Vagina (tissue), 2 donors: ENCODE measurements around the gene LONRF2. TPM values are rescaled to one million over a fixed set of nuclear protein-coding genes. Genes with fewer than 3 reads are reported as not detected.
"Not testable (repeated sequence)": the region's sequence is repeated elsewhere in the genome, so short reads cannot be mapped to it uniquely, and the experiment has no call there.

Source experiments
- DNase-seq, 2 donors: peaks; one replicate each; pipeline ENCODE4 v3.0.0-alpha.2; 2017; ENCODE audit errors: extremely low spot score in 2 of 2
- H3K27ac ChIP-seq: fragments of 200-600 bp; sonication (generic); one replicate; pipeline ENCODE4 v1.5.1; 2019
- H3K27me3 ChIP-seq: fragments of 200-600 bp; sonication (generic); one replicate; pipeline ENCODE4 v1.5.1; 2019
- H3K36me3 ChIP-seq, 2 donors: fragments of 200-600 bp; sonication (generic); one replicate each; pipeline ENCODE4 v1.5.1; 2017 to 2019
- H3K4me1 ChIP-seq: fragments of 200-600 bp; sonication (generic); one replicate; pipeline ENCODE4 v1.5.1; 2019
- H3K4me3 ChIP-seq, 2 donors: fragments of 200-600 bp; sonication (generic); 1 replicate in 1 of 2; 2 replicates in 1 of 2; pipeline ENCODE4 v1.5.1; 2016 to 2019
- H3K9me3 ChIP-seq: fragments of 200-600 bp; sonication (generic); one replicate; pipeline ENCODE4 v1.5.1; 2019
- POLR2A ChIP-seq, 2 donors: fragments of 450-650 bp; IDR thresholded peaks; one replicate each; pipeline ENCODE4 v1.6.1; 2017; ENCODE audit warnings: antibody characterized with exemption in 2 of 2, mild to moderate bottlenecking in 2 of 2, moderate library complexity in 2 of 2
- POLR2AphosphoS5 ChIP-seq, 2 donors: sonication (generic); formaldehyde crosslinking; IDR thresholded peaks; one replicate each; pipeline ENCODE4 v1.9.0; 2017; ENCODE audit warnings: antibody characterized with exemption in 2 of 2, mild to moderate bottlenecking in 2 of 2, low read depth in 1 of 2; ENCODE audit not compliant: insufficient read depth in 1 of 2
- intact Hi-C: fragments of 100-400 bp; cut with DNase I; formaldehyde crosslinking; loops from one replicate; pipeline ENCODE4 v1.15.1; 2023
- total RNA-seq: library from RNA; depleted of rRNA; stranded (reverse); fragments of >200 nt; gene quantifications from one replicate; pipeline ENCODE4 v1.2.3, GENCODE V29; 2016
- TF ChIP-seq, protein P1 (sequence below), 3 experiments: fragments of 450-650 bp in 2 of 3; fragments of 200-600 bp in 1 of 3; sonication (generic) in 1 of 3; IDR thresholded peaks; one replicate each; pipeline ENCODE4 v1.5.1; 2017 to 2019; ENCODE audit warnings: antibody characterized with exemption in 3 of 3, mild to moderate bottlenecking in 2 of 3, moderate library complexity in 2 of 3

LONRF2 gene
- total RNA-seq, 1 donor from 2014 or later = 9.6 TPM

DNA sequence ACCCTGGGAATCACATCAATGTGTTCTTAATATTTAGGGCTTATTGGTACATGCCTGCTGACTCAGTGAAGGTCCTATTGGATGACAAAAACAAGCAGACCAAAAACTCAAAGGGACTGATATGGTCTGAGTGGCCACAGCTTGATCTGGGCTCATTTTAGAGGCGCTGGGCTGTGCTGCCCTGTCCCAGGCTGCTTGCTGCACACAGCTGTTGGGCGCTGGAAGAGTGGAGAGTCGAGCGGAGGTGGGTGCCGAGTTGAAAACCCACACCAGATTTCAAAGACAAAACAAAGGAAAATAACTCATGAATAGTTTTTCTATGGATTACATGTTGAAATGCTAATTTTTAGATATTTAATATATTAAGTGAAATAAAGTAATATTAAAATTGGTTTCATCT lies 68.5 kb downstream of the LONRF2 start:
- intact Hi-C loops = no loop called here
- Histone ChIP-seq H3K4me1 (no peaks in the 10 kb centered on the region), H3K27ac (no peak overlapping the region), H3K9me3 (no peaks in the 10 kb centered on the region), H3K36me3 (no peaks in the 10 kb centered on the region), H3K4me3 (no peak overlapping the region), H3K27me3 (no peaks in the 10 kb centered on the region)
- no peak for TF ChIP-seq POLR2A (IDR thresholded peaks at IDR 0.05)
- TF ChIP-seq, protein P1, sequence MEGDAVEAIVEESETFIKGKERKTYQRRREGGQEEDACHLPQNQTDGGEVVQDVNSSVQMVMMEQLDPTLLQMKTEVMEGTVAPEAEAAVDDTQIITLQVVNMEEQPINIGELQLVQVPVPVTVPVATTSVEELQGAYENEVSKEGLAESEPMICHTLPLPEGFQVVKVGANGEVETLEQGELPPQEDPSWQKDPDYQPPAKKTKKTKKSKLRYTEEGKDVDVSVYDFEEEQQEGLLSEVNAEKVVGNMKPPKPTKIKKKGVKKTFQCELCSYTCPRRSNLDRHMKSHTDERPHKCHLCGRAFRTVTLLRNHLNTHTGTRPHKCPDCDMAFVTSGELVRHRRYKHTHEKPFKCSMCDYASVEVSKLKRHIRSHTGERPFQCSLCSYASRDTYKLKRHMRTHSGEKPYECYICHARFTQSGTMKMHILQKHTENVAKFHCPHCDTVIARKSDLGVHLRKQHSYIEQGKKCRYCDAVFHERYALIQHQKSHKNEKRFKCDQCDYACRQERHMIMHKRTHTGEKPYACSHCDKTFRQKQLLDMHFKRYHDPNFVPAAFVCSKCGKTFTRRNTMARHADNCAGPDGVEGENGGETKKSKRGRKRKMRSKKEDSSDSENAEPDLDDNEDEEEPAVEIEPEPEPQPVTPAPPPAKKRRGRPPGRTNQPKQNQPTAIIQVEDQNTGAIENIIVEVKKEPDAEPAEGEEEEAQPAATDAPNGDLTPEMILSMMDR (IDR thresholded peaks at IDR 0.05) = no peak
- no peak for TF ChIP-seq POLR2AphosphoS5 (IDR thresholded peaks at IDR 0.05; ENCODE audit: insufficient read depth in 1 of 2, low read depth in 1 of 2)
- DNase-seq = no peak

DNA sequence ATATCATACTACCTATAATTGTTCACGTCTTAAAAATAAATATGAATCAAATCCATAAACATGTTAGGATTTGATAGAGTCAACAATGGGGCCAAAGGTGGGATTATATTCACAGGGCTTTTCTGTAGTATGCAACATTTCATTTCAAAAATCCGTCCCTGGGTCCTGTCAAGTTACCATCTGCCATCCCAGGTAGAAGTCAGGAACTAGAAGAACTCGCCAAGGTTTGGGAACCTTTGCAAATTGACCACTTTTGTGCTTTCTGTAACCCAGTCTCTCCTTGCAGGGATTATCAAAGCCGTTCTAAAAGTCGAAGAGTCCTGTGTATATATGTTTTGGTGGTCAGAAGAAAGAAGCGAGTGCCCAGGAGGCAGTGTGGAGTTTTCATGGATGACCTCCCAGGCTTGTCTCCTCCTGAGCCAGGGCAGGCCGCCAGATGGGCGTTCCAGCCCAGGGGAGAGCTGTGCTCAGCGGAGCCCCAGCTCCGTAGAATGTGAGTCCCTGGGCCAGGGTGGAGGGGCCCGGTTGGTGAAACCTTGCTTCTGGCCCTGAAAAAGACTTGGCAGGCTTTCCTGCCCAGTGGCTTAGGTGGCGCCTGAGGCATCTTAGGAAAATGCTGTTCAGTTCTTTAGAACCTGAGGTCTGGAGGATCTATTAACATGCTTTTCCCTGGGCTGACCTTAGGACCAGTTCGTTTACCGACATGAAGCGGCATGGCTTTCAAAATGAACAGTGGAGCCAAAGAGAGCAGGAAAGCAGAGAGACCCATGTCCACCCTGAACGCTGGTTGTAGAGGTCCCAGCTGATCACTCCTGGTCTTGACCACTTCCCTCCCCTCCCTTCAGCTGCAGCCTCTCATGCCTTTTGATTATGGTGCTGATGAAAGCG lies 69.2 kb downstream of the LONRF2 start:
- intact Hi-C loops = no loop called here
- H3K4me3 ChIP-seq = no peak overlapping the region
- no peak for TF ChIP-seq POLR2A (IDR thresholded peaks at IDR 0.05)
- TF ChIP-seq POLR2AphosphoS5 (IDR thresholded peaks at IDR 0.05; ENCODE audit: insufficient read depth in 1 of 2, low read depth in 1 of 2) = no peak
- TF ChIP-seq, protein P1 (IDR thresholded peaks at IDR 0.05) = no peak
- H3K27ac ChIP-seq = no peak overlapping the region
- H3K27me3 ChIP-seq = no peaks in the 10 kb centered on the region
- no peak for DNase-seq
- H3K9me3 ChIP-seq = no peaks in the 10 kb centered on the region
- H3K36me3 ChIP-seq = no peaks in the 10 kb centered on the region
- H3K4me1 ChIP-seq = no peaks in the 10 kb centered on the region

DNA sequence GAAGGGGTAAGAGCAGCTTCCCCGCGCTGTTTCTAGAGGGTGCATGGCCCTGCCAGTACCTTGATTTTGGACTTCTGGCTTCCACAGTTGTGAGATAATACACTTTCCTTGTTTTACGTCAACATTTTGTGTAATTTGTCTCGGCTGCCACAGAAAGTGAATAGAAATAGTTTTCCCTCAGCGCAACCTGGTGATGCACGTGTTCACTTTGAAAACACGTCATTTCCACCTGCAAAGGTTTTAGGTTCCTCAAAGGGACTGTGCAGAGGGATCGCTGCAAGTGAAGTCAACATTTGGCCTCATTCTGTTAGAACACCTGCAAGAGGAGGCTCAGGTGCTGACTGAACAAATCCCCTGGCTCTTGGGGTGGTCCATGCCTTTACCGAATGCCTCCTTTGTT lies 71.7 kb downstream of the LONRF2 start:
- no peak for DNase-seq
- Histone ChIP-seq H3K27ac (no peak overlapping the region), H3K4me3 (no peak overlapping the region), H3K36me3 (no peaks in the 10 kb centered on the region), H3K4me1 (no peaks in the 10 kb centered on the region), H3K9me3 (no peaks in the 10 kb centered on the region), H3K27me3 (no peaks in the 10 kb centered on the region)
- TF ChIP-seq, protein P1 (IDR thresholded peaks at IDR 0.05) = no peak
- TF ChIP-seq POLR2A (IDR thresholded peaks at IDR 0.05) = no peak
- TF ChIP-seq POLR2AphosphoS5 (IDR thresholded peaks at IDR 0.05; ENCODE audit: insufficient read depth in 1 of 2, low read depth in 1 of 2) = no peak
- intact Hi-C loops = no loop called here

DNA sequence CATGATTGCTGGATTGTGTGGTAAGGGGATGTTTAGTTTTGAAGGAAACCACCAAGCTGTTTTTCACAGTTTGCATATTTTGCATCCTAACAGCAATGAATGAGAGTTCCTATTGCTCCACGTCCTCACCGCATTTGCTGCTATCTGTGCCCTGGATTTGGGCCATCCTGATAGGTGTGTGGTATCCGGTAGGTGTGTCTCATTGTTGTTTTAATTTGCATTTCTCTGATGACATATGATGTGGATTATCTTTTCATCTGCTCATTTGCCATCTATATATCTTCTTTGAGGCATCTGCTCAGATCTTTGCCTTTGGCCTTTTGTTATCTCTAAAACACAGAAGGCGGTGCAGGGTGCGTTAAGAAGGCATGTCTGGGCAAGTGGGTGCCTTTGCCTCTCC lies 73.3 kb downstream of the LONRF2 start:
- H3K27ac ChIP-seq = no peak overlapping the region
- no peaks in the 10 kb centered on the region for H3K4me1 ChIP-seq
- H3K36me3 ChIP-seq = no peaks in the 10 kb centered on the region
- no peak for TF ChIP-seq POLR2A (IDR thresholded peaks at IDR 0.05)
- TF ChIP-seq POLR2AphosphoS5 (IDR thresholded peaks at IDR 0.05; ENCODE audit: insufficient read depth in 1 of 2, low read depth in 1 of 2) = no peak
- TF ChIP-seq, protein P1 (IDR thresholded peaks at IDR 0.05) = no peak
- DNase-seq = no peak
- intact Hi-C loops = loop anchor here (5.0 kb wide), 1 partner anchor 687 kb away; no protein-coding TSS in a partner anchor
- no peaks in the 10 kb centered on the region for H3K9me3 ChIP-seq
- no peaks in the 10 kb centered on the region for H3K27me3 ChIP-seq
- no peak overlapping the region for H3K4me3 ChIP-seq

DNA sequence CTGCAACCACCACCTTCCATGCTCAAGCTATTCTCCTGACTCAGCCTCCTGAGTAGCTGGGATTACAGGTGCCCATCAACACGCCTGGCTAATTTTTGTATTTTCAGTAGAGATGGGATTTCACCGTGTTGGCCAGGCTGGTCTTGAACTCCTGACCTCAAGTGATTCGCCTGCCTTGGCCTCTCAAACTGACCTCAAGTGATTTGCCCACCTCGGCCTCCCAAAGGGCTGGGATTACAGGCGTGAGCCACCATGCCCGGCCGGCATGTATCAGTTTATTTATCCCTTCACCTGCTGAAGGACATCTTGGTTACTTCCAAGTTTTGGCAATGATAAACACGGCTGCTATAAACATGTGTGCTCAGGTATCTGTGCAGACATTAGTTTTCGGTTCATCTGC lies 73.7 kb downstream of the LONRF2 start:
- intact Hi-C loops = loop anchor here (5.0 kb wide), 1 partner anchor 686 kb away; no protein-coding TSS in a partner anchor
- DNase-seq, H3K4me1 ChIP-seq, H3K9me3 ChIP-seq, H3K27me3 ChIP-seq, H3K27ac ChIP-seq, H3K36me3 ChIP-seq, H3K4me3 ChIP-seq: not testable (repeated sequence)
